H1 (cell line): ENCODE data around the gene ABCG1. TPM values are rescaled to one million over a fixed set of nuclear protein-coding genes. Genes with fewer than 3 reads are reported as not detected.
A peak's percentile ranks its signal among the peaks of the same experiment; 100 is the strongest.

Experiments used
- CTCF ChIA-PET: fragments of 300-600 bp; sonication (Branson Sonifier 250); formaldehyde crosslinking; loops from one replicate; lab custom pipeline; 2021; ENCODE audit not compliant: partially characterized antibody; lab: Charles Lee
- POLR2A ChIA-PET: fragments of 300-600 bp; sonication (Branson Sonifier 250); formaldehyde crosslinking; loops from one replicate; lab custom pipeline; 2021; ENCODE audit warnings: inconsistent platforms; ENCODE audit not compliant: partially characterized antibody; lab: Charles Lee
- DNase-seq, 2 experiments: peaks; one replicate each; pipeline versions ENCODE4 v3.0.0 to v3.0.0-alpha.2; 2010 to 2022; ENCODE audit warnings: low spot score in 2 of 2, low read depth in 1 of 2, mixed read lengths in 1 of 2
- FAIRE-seq: peaks from 2 replicates; lab custom pipeline; 2011; peaks lifted over from hg19 to GRCh38; lab: Jason Lieb, UNC
- H2AFZ ChIP-seq: 2 replicates; pipeline ENCODE4 v1.8.1; 2012; ENCODE audit warnings: low read length, inconsistent platforms
- H2AK5ac ChIP-seq: 2 replicates; pipeline ENCODE4 v1.6.1; 2013; ENCODE audit warnings: low read depth, low read length
- H2BK120ac ChIP-seq: replicated peaks from 2 replicates; pipeline ENCODE3; 2013; ENCODE audit warnings: low read depth, low read length, inconsistent platforms
- H2BK12ac ChIP-seq: 2 replicates; pipeline ENCODE4 v1.6.1; 2013; ENCODE audit warnings: low read depth, low read length
- H2BK15ac ChIP-seq: 2 replicates; pipeline ENCODE4 v1.6.1; 2013; ENCODE audit warnings: low read length
- H2BK20ac ChIP-seq: 2 replicates; pipeline ENCODE4 v1.6.1; 2013; ENCODE audit warnings: low read length
- H2BK5ac ChIP-seq: 2 replicates; pipeline ENCODE4 v1.6.1; 2013; ENCODE audit warnings: low read depth, low read length
- H3K14ac ChIP-seq: 2 replicates; pipeline ENCODE4 v1.6.1; 2013; ENCODE audit warnings: inconsistent platforms; ENCODE audit not compliant: insufficient read length
- H3K18ac ChIP-seq: 2 replicates; pipeline ENCODE4 v1.6.1; 2013; ENCODE audit warnings: low read length; ENCODE audit errors: extremely low read depth
- H3K23ac ChIP-seq: 2 replicates; pipeline ENCODE4 v1.6.1; 2013; ENCODE audit warnings: inconsistent platforms; ENCODE audit not compliant: insufficient read length
- H3K23me2 ChIP-seq: 2 replicates; pipeline ENCODE4 v1.6.1; 2013; ENCODE audit warnings: low read depth, low read length
- H3K27ac ChIP-seq: 2 replicates; pipeline ENCODE4 v1.6.1; 2011; ENCODE audit warnings: low read depth, low read length, inconsistent platforms
- H3K27me3 ChIP-seq, 4 experiments: replicated peaks in 1 of 4; 1 replicate in 1 of 4; 2 replicates in 3 of 4; pipeline versions ENCODE4 v1.6.1 to v1.8.1; 2011 to 2013; ENCODE audit warnings: low read length in 3 of 4, mild to moderate bottlenecking in 3 of 4, inconsistent platforms in 2 of 4, mixed read lengths in 2 of 4, moderate library complexity in 1 of 4; ENCODE audit not compliant: control insufficient read depth in 3 of 4, insufficient read depth in 3 of 4; ENCODE audit errors: extremely low read depth in 1 of 4
- H3K36me3 ChIP-seq, 4 experiments: 2 replicates each; pipeline versions ENCODE4 v1.6.1 to v1.8.1; 2011 to 2013; ENCODE audit warnings: mild to moderate bottlenecking in 4 of 4, low read length in 3 of 4, moderate library complexity in 2 of 4, control low read depth in 1 of 4, inconsistent platforms in 1 of 4; ENCODE audit not compliant: insufficient read depth in 4 of 4, control insufficient read depth in 2 of 4
- H3K4ac ChIP-seq: replicated peaks from 2 replicates; pipeline ENCODE3; 2013; ENCODE audit warnings: low read length, low read depth, mixed read lengths, inconsistent platforms; ENCODE audit not compliant: insufficient read length
- H3K4me1 ChIP-seq, 4 experiments: replicated peaks in 1 of 4; 1 replicate in 1 of 4; 2 replicates in 3 of 4; pipeline versions ENCODE4 v1.6.1 to v1.8.1; 2011 to 2013; ENCODE audit warnings: low read length in 3 of 4, inconsistent platforms in 2 of 4, mixed read lengths in 1 of 4; ENCODE audit not compliant: insufficient read depth in 4 of 4, control insufficient read depth in 3 of 4
- H3K4me2 ChIP-seq, 2 experiments: 2 replicates each; pipeline versions ENCODE4 v1.6.1 to v1.8.1; 2011 to 2013; ENCODE audit warnings: low read depth in 2 of 2, low read length in 2 of 2, control low read depth in 1 of 2, inconsistent platforms in 1 of 2, mild to moderate bottlenecking in 1 of 2; ENCODE audit not compliant: insufficient read depth in 1 of 2
- H3K4me3 ChIP-seq, 4 experiments: fragments of 200-600, 300-600 bp in 1 of 4; sonication (generic), shearing (Covaris generic), sonication (Bioruptor Twin) in 1 of 4; 2 replicates each; pipeline versions ENCODE4 v1.5.1 to v1.8.1; 2011 to 2016; ENCODE audit warnings: low read length in 4 of 4, low read depth in 3 of 4, control low read depth in 2 of 4, inconsistent platforms in 2 of 4, mild to moderate bottlenecking in 2 of 4, mixed read lengths in 1 of 4, moderate library complexity in 1 of 4; ENCODE audit not compliant: insufficient read depth in 2 of 4; ENCODE audit errors: extremely low read depth in 1 of 4
- H3K56ac ChIP-seq: replicated peaks from 2 replicates; pipeline ENCODE3; 2013; ENCODE audit warnings: low read depth, mild to moderate bottlenecking, mixed read lengths, low read length, inconsistent platforms; ENCODE audit not compliant: insufficient read length
- H3K79me1 ChIP-seq: 2 replicates; pipeline ENCODE4 v1.6.1; 2013; ENCODE audit warnings: low read depth, low read length, control low read depth
- H3K79me2 ChIP-seq, 2 experiments: 2 replicates each; pipeline versions ENCODE4 v1.6.1 to v1.8.1; 2012 to 2013; ENCODE audit warnings: low read length in 2 of 2, mild to moderate bottlenecking in 2 of 2, inconsistent platforms in 1 of 2; ENCODE audit not compliant: insufficient read depth in 2 of 2, control insufficient read depth in 1 of 2
- H3K9ac ChIP-seq, 4 experiments: replicated peaks in 1 of 4; 1 replicate in 1 of 4; 2 replicates in 3 of 4; pipeline versions ENCODE4 v1.6.1 to v1.8.1; 2011 to 2013; ENCODE audit warnings: low read depth in 3 of 4, low read length in 3 of 4, control low read depth in 2 of 4, mild to moderate bottlenecking in 2 of 4, moderate library complexity in 2 of 4, inconsistent platforms in 1 of 4; ENCODE audit errors: extremely low read depth in 1 of 4
- H3K9me3 ChIP-seq, 2 experiments: 2 replicates each; pipeline versions ENCODE4 v1.6.1 to v1.8.1; 2012 to 2013; ENCODE audit warnings: mild to moderate bottlenecking in 2 of 2, moderate library complexity in 2 of 2, control low read depth in 1 of 2, inconsistent platforms in 1 of 2, low read depth in 1 of 2, low read length in 1 of 2, mixed read lengths in 1 of 2; ENCODE audit not compliant: insufficient read depth in 2 of 2
- H4K20me1 ChIP-seq, 2 experiments: replicated peaks in 1 of 2; 2 replicates each; pipeline versions ENCODE3 to v1.8.1; 2011 to 2013; ENCODE audit warnings: inconsistent platforms in 2 of 2, low read length in 2 of 2, mild to moderate bottlenecking in 1 of 2; ENCODE audit not compliant: insufficient read depth in 2 of 2, control insufficient read depth in 1 of 2
- H4K5ac ChIP-seq: 2 replicates; pipeline ENCODE4 v1.6.1; 2013; ENCODE audit warnings: low read length, low read depth, mixed read lengths, inconsistent platforms; ENCODE audit not compliant: insufficient read length
- H4K8ac ChIP-seq: 2 replicates; pipeline ENCODE4 v1.8.0; 2013; ENCODE audit warnings: mild to moderate bottlenecking, moderate library complexity, low read length, inconsistent platforms; ENCODE audit not compliant: insufficient read depth; ENCODE audit errors: extremely low read depth
- H4K91ac ChIP-seq: replicated peaks from 2 replicates; pipeline ENCODE3; 2013; ENCODE audit warnings: low read length, mixed read lengths, inconsistent platforms; ENCODE audit not compliant: insufficient read length
- ATF3 ChIP-seq: IDR thresholded peaks from 2 replicates; pipeline ENCODE4 v1.6.1; 2011; ENCODE audit warnings: low read depth, mild to moderate bottlenecking, low read length; ENCODE audit not compliant: insufficient read depth
- CREB1 ChIP-seq: IDR thresholded peaks from 2 replicates; pipeline ENCODE4 v1.6.1; 2012; ENCODE audit warnings: inconsistent platforms
- POLR2AphosphoS5 ChIP-seq: IDR thresholded peaks from 2 replicates; pipeline ENCODE4 v1.6.1; 2011; ENCODE audit warnings: low read depth, low read length
- WGBS, 2 experiments: shearing (Covaris generic) in 1 of 2; methylation state at CpG; one replicate each; pipeline versions ENCODE4 v1.1.6 to v1.1.7; 2013 to 2015; ENCODE audit warnings: low lambda C conversion rate in 2 of 2, mixed read lengths in 2 of 2, inconsistent platforms in 1 of 2, low coverage in 1 of 2, missing lambda C conversion rate in 1 of 2; ENCODE audit not compliant: insufficient replicate concordance in 2 of 2, insufficient coverage in 1 of 2, insufficient read length in 1 of 2; ENCODE audit errors: extremely low coverage in 1 of 2, missing lambda C conversion rate in 1 of 2; 5-methylcytosine and 5-hydroxymethylcytosine counted together
- polyA plus RNA-seq, 7 experiments: library from polyadenylated mRNA; depleted of rRNA in 3 of 7; stranded (reverse) in 5 of 7; unstranded in 2 of 7; fragments of >200 nt in 5 of 7; fragments of 200-250 nt in 2 of 7; gene quantifications; 1 replicate in 5 of 7; 2 replicates in 1 of 7; 4 replicates in 1 of 7; pipeline versions ENCODE4 v1.2.1 to v1.2.3, GENCODE V29; 2011 to 2013; ENCODE audit warnings: missing spikeins in 2 of 7, mixed read lengths in 2 of 7
- total RNA-seq: library from RNA; stranded (reverse); fragmentation: NEBNext Ultra II Directional; extraction: Animal tissue kit (Norgen Biotek cat#: 25700); gene quantifications from 2 replicates; pipeline ENCODE4 v1.2.1, GENCODE V29; 2021

Gene ABCG1
- total and polyA plus RNA-seq, 2 of the 8 experiments (the other 6 are each of a cell fraction or from before 2014, with no cell fraction given), result 2.1 to 4.0 TPM

GRCh38 chr21:42319376-42319775 is 100.4 kb downstream of the ABCG1 start:
- POLR2A ChIA-PET, result no interaction called here
- H3K79me1 ChIP-seq, result no peaks in the 10 kb centered on the region
- no peaks in the 10 kb centered on the region for H3K36me3 ChIP-seq

More at GRCh38 chr21:42319376-42319775, 100.4 kb downstream of the ABCG1 start:
- DNase-seq (no peak), FAIRE-seq (no peak)
- Histone ChIP-seq H3K4me2 (no peak overlapping the region), H2BK5ac (0 out of 2 replicates have a peak overlapping the region, but pooled peaks have one; percentile 66), H3K23ac (no peak overlapping the region), H3K9me3 (no peaks in the 10 kb centered on the region), H4K5ac (no peak overlapping the region), H2AFZ (no peak overlapping the region), H2BK12ac (peak overlapping the region; percentile 80; the same call in 1 of the 2 replicates), H4K91ac (peak overlapping the region; percentile 39), H3K4ac (no peak overlapping the region), H3K4me1 (peaks cover 4 to 19% (median 11%) of the 10 kb centered on the region in 4 experiments), H3K56ac (no peak overlapping the region), H2BK15ac (peak overlapping the region; percentile 25; the same call in 1 of the 2 replicates), H4K20me1 (no peaks in the 10 kb centered on the region), H3K27ac (no peak overlapping the region), H4K8ac (no peak overlapping the region), H3K18ac (no peak overlapping the region), H3K14ac (no peak overlapping the region), H2AK5ac (peak overlapping the region; percentile 53; the same call in 1 of the 2 replicates), H2BK20ac (0 out of 2 replicates have a peak overlapping the region, but pooled peaks have one; percentile 86), H3K23me2 (no peaks in the 10 kb centered on the region), H2BK120ac (no peak overlapping the region), H3K4me3 (no peak overlapping the region), H3K9ac (no peak overlapping the region), H3K27me3 (no peaks in the 10 kb centered on the region), H3K79me2 (no peaks in the 10 kb centered on the region)
- WGBS, 2 experiments, result 83% methylated on average over 10 of the region's 10 CpGs; no CpG with 5 or more reads in 1 of the 2 experiments
- no peak for TF ChIP-seq ATF3
- no peak for TF ChIP-seq CREB1
- TF ChIP-seq POLR2AphosphoS5, result no peak
- CTCF ChIA-PET, result interaction anchor here (1.3 to 14.3 kb wide), 5 partner anchors 9 to 60 kb away, joined by 5 to 137 read pairs (median 9); no protein-coding TSS in a partner anchor
